ENCODE results near the gene KDM3A. TPM values are rescaled to one million over a fixed set of nuclear protein-coding genes. Genes with fewer than 3 reads are reported as not detected.

The KDM3A gene
- polyA plus RNA-seq, 1 donor from 2014 or later, result 51.2 TPM

GRCh38 chr2:86413296-86414094 is 27.7 kb upstream of the KDM3A start:
- no peak overlapping the region for H3K27ac ChIP-seq (ENCODE audit: low read length)
- H3K79me2 ChIP-seq (replicated peaks; ENCODE audit: insufficient read depth, low read length), result no peaks in the 10 kb centered on the region
- H3K9me2 ChIP-seq (ENCODE audit: insufficient read depth, low read length), result no peaks in the 10 kb centered on the region
- no peak overlapping the region for H3K4me2 ChIP-seq (ENCODE audit: low read length)
- H2AFZ ChIP-seq (ENCODE audit: low read depth, low read length), result no peak overlapping the region
- no peaks in the 10 kb centered on the region for H3F3A ChIP-seq (ENCODE audit: insufficient read depth, low read length, poor library complexity, severe bottlenecking)
- H4K20me1 ChIP-seq (ENCODE audit: insufficient read depth), result no peaks in the 10 kb centered on the region
- no peaks in the 10 kb centered on the region for H3K27me3 ChIP-seq (ENCODE audit: insufficient read depth, low read depth, low read length)
- H3K36me3 ChIP-seq (ENCODE audit: insufficient read depth, low read length), result no peaks in the 10 kb centered on the region
- no peaks in the 10 kb centered on the region for H3K9me3 ChIP-seq (ENCODE audit: low read length)
- TF ChIP-seq TAF1 (IDR thresholded peaks at IDR 0.05; ENCODE audit: low read depth), result no peak
- TF ChIP-seq RAD21 (conservative IDR thresholded peaks at IDR 0.05), result no peak
- TF ChIP-seq SMC3 (conservative IDR thresholded peaks at IDR 0.05; ENCODE audit: poor library complexity), result no peak
- TF ChIP-seq EZH2 (IDR thresholded peaks at IDR 0.05; ENCODE audit: borderline replicate concordance, insufficient read depth, low read length, poor library complexity, severe bottlenecking), result no peak
- no peak for TF ChIP-seq REST (IDR thresholded peaks at IDR 0.05; ENCODE audit: borderline replicate concordance)
- no peak for TF ChIP-seq EP300 (conservative IDR thresholded peaks at IDR 0.05; ENCODE audit: poor library complexity, severe bottlenecking)
- TF ChIP-seq MXI1 (conservative IDR thresholded peaks at IDR 0.05; ENCODE audit: poor library complexity, severe bottlenecking), result no peak
- TF ChIP-seq POLR2AphosphoS5 (IDR thresholded peaks at IDR 0.05), result no peak
- no peak for TF ChIP-seq CTCF (IDR thresholded peaks at IDR 0.05; ENCODE audit: poor library complexity, severe bottlenecking)
- no peak overlapping the region for H3K4me3 ChIP-seq (ENCODE audit: low read length)
- H3K9ac ChIP-seq (ENCODE audit: low read length), result no peak overlapping the region

- no peaks in the 10 kb centered on the region for H3K9me2 ChIP-seq (ENCODE audit: insufficient read depth, low read length)
- H3K36me3 ChIP-seq (ENCODE audit: insufficient read depth, low read length), result no peaks in the 10 kb centered on the region
- no peaks in the 10 kb centered on the region for H3K9me3 ChIP-seq (ENCODE audit: low read length)
- H4K20me1 ChIP-seq (ENCODE audit: insufficient read depth), result no peaks in the 10 kb centered on the region
- H3K79me2 ChIP-seq (replicated peaks; ENCODE audit: insufficient read depth, low read length), result no peaks in the 10 kb centered on the region
- H3K9ac ChIP-seq (ENCODE audit: low read length), result no peak overlapping the region
- no peak overlapping the region for H3K27ac ChIP-seq (ENCODE audit: low read length)
- H2AFZ ChIP-seq (ENCODE audit: low read depth, low read length), result no peak overlapping the region
- TF ChIP-seq SMC3 (conservative IDR thresholded peaks at IDR 0.05; ENCODE audit: poor library complexity), result no peak
- no peak for TF ChIP-seq CTCF (IDR thresholded peaks at IDR 0.05; ENCODE audit: poor library complexity, severe bottlenecking)
- TF ChIP-seq RAD21 (conservative IDR thresholded peaks at IDR 0.05), result no peak
- TF ChIP-seq TAF1 (IDR thresholded peaks at IDR 0.05; ENCODE audit: low read depth), result no peak
- TF ChIP-seq POLR2AphosphoS5 (IDR thresholded peaks at IDR 0.05), result no peak
- TF ChIP-seq EZH2 (IDR thresholded peaks at IDR 0.05; ENCODE audit: borderline replicate concordance, insufficient read depth, low read length, poor library complexity, severe bottlenecking), result no peak
- H3K4me3 ChIP-seq (ENCODE audit: low read length), result no peak overlapping the region
- no peaks in the 10 kb centered on the region for H3K27me3 ChIP-seq (ENCODE audit: insufficient read depth, low read depth, low read length)
- no peak overlapping the region for H3K4me2 ChIP-seq (ENCODE audit: low read length)
- no peaks in the 10 kb centered on the region for H3F3A ChIP-seq (ENCODE audit: insufficient read depth, low read length, poor library complexity, severe bottlenecking)
These were observed 26.2 kb upstream of the KDM3A start for GRCh38 chr2:86414996-86415395.
